ENCODE measurements around the gene YPEL2. TPM values are rescaled to one million over a fixed set of nuclear protein-coding genes. Genes with fewer than 3 reads are reported as not detected.

Gene YPEL2
- total RNA-seq, 1 experiment from 2014 or later: 4.1 TPM

DNA sequence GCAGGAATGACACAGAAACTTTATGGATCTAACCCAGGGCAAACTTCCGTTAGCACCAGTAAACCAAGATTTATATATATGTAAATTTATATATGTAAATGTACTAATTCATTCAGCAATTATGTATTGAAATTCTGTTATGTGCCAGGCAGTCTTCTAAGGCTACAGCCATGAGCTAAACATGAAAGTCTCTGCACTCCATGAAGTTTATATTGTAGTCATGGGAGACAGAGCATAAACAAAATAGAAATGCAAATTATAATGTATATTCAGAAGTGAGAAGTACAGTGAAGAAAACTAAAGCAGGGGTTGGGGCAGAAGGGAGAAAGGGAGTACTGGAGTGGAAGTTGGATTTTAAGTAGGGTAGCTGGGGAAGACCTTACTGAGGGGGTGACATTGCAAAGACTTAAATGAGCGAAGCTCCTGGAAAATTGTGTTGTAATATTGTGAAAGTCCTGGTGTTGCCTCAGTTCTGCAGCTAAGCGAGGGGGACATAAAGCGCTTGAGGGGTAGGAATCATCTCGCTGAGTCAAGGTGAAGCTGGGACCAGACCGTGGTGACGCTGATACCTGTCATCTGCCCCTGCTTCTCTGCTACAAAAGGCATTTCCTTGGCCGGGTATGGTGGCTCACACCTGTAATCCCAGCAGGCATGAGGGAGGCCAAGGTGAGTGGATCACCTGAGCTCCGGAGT is 64.8 kb downstream of the YPEL2 start:
- intact Hi-C loops (cut with micrococcal nuclease; ENCODE audit: unreplicated experiment): no loop called here
- Mint-ChIP-seq H3K27me3 (ENCODE audit: unreplicated experiment) (no peaks in the 10 kb centered on the region), H3K36me3 (ENCODE audit: insufficient read depth, unreplicated experiment) (no peaks in the 10 kb centered on the region), H3K4me1 (ENCODE audit: low read depth, unreplicated experiment) (no peaks in the 10 kb centered on the region), H3K27ac (ENCODE audit: unreplicated experiment) (no peak overlapping the region), H3K4me3 (ENCODE audit: low read depth, unreplicated experiment) (no peak overlapping the region), H3K9me3 (ENCODE audit: low read depth, unreplicated experiment) (no peaks in the 10 kb centered on the region)
- DNase-seq: no peak
- BruUV-seq (replicated peaks): no TSS peak
- TF ChIP-seq, protein P1, sequence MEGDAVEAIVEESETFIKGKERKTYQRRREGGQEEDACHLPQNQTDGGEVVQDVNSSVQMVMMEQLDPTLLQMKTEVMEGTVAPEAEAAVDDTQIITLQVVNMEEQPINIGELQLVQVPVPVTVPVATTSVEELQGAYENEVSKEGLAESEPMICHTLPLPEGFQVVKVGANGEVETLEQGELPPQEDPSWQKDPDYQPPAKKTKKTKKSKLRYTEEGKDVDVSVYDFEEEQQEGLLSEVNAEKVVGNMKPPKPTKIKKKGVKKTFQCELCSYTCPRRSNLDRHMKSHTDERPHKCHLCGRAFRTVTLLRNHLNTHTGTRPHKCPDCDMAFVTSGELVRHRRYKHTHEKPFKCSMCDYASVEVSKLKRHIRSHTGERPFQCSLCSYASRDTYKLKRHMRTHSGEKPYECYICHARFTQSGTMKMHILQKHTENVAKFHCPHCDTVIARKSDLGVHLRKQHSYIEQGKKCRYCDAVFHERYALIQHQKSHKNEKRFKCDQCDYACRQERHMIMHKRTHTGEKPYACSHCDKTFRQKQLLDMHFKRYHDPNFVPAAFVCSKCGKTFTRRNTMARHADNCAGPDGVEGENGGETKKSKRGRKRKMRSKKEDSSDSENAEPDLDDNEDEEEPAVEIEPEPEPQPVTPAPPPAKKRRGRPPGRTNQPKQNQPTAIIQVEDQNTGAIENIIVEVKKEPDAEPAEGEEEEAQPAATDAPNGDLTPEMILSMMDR (IDR thresholded peaks at IDR 0.05; ENCODE audit: unreplicated experiment): no peak
- CTCF ChIA-PET: no interaction called here

DNA sequence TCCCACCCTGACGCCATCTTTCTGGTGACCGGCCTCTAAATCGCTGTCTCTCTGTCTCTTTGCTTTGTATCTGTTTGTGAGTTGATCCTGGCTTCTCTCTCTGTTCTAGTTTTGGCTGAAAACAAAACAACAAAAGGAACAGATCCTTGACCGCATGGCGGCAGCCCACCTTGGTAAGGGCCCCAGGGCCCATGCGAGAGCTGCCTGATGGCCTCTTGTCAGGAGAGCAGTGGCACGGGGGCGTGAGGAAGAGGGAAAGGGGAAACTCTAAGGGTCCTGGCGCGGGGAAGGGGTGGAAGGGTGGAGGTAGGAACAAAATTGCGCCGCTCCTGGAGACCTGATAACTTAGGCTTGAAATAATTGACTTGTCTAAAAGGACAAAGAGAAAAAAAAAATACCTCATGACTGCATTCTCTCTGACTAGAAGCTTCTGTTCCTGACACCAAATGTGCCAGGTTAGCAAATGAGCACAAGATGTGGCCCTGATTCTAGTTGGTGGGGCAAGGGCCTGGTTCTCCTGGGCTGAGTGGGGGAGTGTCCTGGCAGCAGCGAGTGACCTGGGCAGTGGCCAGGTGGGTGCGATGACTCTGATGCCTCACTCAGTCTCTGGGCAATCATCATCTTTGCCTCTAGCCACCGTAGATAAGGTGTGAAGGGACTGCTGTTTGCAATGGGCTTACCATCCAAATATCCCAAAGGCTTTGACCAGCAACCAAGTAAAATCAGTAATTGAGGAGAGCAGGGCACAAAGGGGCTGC is 66.0 kb downstream of the YPEL2 start:
- Mint-ChIP-seq H3K4me1 (ENCODE audit: low read depth, unreplicated experiment) (no peaks in the 10 kb centered on the region), H3K27me3 (ENCODE audit: unreplicated experiment) (no peaks in the 10 kb centered on the region), H3K4me3 (ENCODE audit: low read depth, unreplicated experiment) (no peak overlapping the region), H3K9me3 (ENCODE audit: low read depth, unreplicated experiment) (no peaks in the 10 kb centered on the region), H3K27ac (ENCODE audit: unreplicated experiment) (no peak overlapping the region), H3K36me3 (ENCODE audit: insufficient read depth, unreplicated experiment) (no peaks in the 10 kb centered on the region)
- DNase-seq: no peak
- intact Hi-C loops (cut with micrococcal nuclease; ENCODE audit: unreplicated experiment): no loop called here
- CTCF ChIA-PET: no interaction called here
- TF ChIP-seq, protein P1 (IDR thresholded peaks at IDR 0.05; ENCODE audit: unreplicated experiment): no peak
- no TSS peak for BruUV-seq (replicated peaks)

DNA sequence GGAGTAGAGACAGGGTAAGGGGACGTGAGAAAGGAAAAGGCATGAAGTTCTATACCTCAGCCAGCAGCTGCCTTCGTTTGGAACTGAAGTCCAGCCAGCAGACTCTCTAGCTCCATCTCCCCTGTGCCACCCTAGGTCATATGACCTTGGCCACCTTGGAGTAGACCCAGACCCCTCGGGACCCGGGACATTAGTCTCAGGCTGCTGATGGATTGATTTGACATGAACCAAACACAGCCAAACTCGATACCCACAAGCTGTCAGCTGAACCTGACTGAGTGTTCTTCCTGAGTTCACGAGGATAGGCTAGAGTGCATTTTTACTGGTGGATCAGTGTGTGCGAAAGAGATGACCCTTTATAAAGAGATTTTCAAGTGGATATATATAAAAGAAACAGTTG is 68.5 kb downstream of the YPEL2 start:
- Mint-ChIP-seq H3K27me3 (ENCODE audit: unreplicated experiment) (no peaks in the 10 kb centered on the region), H3K4me3 (ENCODE audit: low read depth, unreplicated experiment) (no peak overlapping the region), H3K27ac (ENCODE audit: unreplicated experiment) (no peak overlapping the region), H3K9me3 (ENCODE audit: low read depth, unreplicated experiment) (no peaks in the 10 kb centered on the region), H3K4me1 (ENCODE audit: low read depth, unreplicated experiment) (no peaks in the 10 kb centered on the region), H3K36me3 (ENCODE audit: insufficient read depth, unreplicated experiment) (no peaks in the 10 kb centered on the region)
- CTCF ChIA-PET: interaction anchor here (0.6 kb wide), 2 partner anchors 36 to 433 kb away, joined by 4 to 8 read pairs; no protein-coding TSS in a partner anchor
- BruUV-seq (replicated peaks): no TSS peak
- DNase-seq: no peak
- intact Hi-C loops (cut with micrococcal nuclease; ENCODE audit: unreplicated experiment): no loop called here
- TF ChIP-seq, protein P1 (IDR thresholded peaks at IDR 0.05; ENCODE audit: unreplicated experiment): no peak

DNA sequence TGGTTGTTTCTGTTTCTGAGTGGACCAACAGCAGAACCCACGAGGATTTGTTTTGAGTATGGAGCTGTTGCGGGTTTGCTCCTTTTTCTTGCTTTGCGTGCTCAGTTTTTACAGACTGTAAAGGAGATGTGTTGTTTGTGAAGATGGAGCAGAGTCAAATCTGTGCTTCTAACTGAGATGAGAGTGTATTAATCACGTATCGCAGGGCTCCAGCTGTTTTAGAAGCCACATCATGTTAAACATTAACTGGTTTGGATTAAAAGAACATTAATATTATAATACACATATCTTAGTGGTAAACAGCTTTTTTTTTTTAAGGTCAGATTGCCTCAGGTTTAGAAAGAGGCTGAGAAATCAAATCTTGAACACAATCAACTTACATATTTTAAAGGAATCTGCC is 69.4 kb downstream of the YPEL2 start:
- intact Hi-C loops (cut with micrococcal nuclease; ENCODE audit: unreplicated experiment): no loop called here
- Mint-ChIP-seq H3K27ac (ENCODE audit: unreplicated experiment) (no peak overlapping the region), H3K4me3 (ENCODE audit: low read depth, unreplicated experiment) (no peak overlapping the region), H3K4me1 (ENCODE audit: low read depth, unreplicated experiment) (no peaks in the 10 kb centered on the region), H3K36me3 (ENCODE audit: insufficient read depth, unreplicated experiment) (no peaks in the 10 kb centered on the region), H3K9me3 (ENCODE audit: low read depth, unreplicated experiment) (no peaks in the 10 kb centered on the region), H3K27me3 (ENCODE audit: unreplicated experiment) (no peaks in the 10 kb centered on the region)
- TF ChIP-seq, protein P1 (IDR thresholded peaks at IDR 0.05; ENCODE audit: unreplicated experiment): no peak
- CTCF ChIA-PET: interaction anchor here (0.6 kb wide), 1 partner anchor 65 kb away, joined by 3 read pairs; no protein-coding TSS in a partner anchor
- DNase-seq: no peak
- no TSS peak for BruUV-seq (replicated peaks)
